KMS-11 (cell line): Measurements from ENCODE around the gene RAB6B.

Source experiments
- H2AFZ ChIP-seq: fragments of 200-600 bp; sonication (generic); 2 replicates; pipeline ENCODE4 v1.6.1; 2016; ENCODE audit warnings: antibody characterized with exemption, mixed run types, low read depth
- H3K27ac ChIP-seq: fragments of 200-600 bp; sonication (generic); 2 replicates; pipeline ENCODE4 v1.6.1; 2016; ENCODE audit warnings: mild to moderate bottlenecking, mixed run types
- H3K27me3 ChIP-seq: fragments of 200-600 bp; sonication (generic); 2 replicates; pipeline ENCODE4 v1.6.1; 2017; ENCODE audit warnings: mild to moderate bottlenecking, low read depth, mixed run types, moderate library complexity; ENCODE audit not compliant: insufficient read depth
- H3K36me3 ChIP-seq: fragments of 200-600 bp; sonication (generic); 2 replicates; pipeline ENCODE4 v1.6.1; 2017; ENCODE audit warnings: mild to moderate bottlenecking, mixed run types; ENCODE audit not compliant: insufficient read depth
- H3K4me1 ChIP-seq: fragments of 200-600 bp; sonication (generic); 2 replicates; pipeline ENCODE4 v1.6.1; 2016; ENCODE audit warnings: mild to moderate bottlenecking, low read depth, mixed run types; ENCODE audit not compliant: poor library complexity, severe bottlenecking
- H3K4me2 ChIP-seq: fragments of 200-600 bp; sonication (generic); 2 replicates; pipeline ENCODE4 v1.7.0; 2016; ENCODE audit warnings: mild to moderate bottlenecking, mixed run types
- H3K4me3 ChIP-seq: fragments of 200-600 bp; sonication (generic); IDR thresholded peaks from 2 replicates; pipeline ENCODE4 v1.6.1; 2017; ENCODE audit warnings: low read depth, low read length, mixed read lengths; ENCODE audit not compliant: insufficient read depth
- H3K79me2 ChIP-seq: fragments of 200-600 bp; sonication (generic); 2 replicates; pipeline ENCODE4 v1.6.1; 2016; ENCODE audit warnings: low read depth, mixed run types; ENCODE audit not compliant: insufficient read depth
- H3K9ac ChIP-seq: fragments of 200-600 bp; sonication (generic); 2 replicates; pipeline ENCODE4 v1.6.1; 2016; ENCODE audit warnings: mild to moderate bottlenecking, mixed run types
- H4K20me1 ChIP-seq: fragments of 200-600 bp; sonication (generic); 2 replicates; pipeline ENCODE4 v1.6.1; 2016; ENCODE audit warnings: mild to moderate bottlenecking, mixed run types; ENCODE audit not compliant: insufficient read depth
- TF ChIP-seq, protein P1 (sequence below): fragments of 200-600 bp; sonication (generic); conservative IDR thresholded peaks from 2 replicates; pipeline ENCODE4 v1.6.1; 2017; ENCODE audit warnings: low read depth, mild to moderate bottlenecking, antibody characterized with exemption, low read length, moderate library complexity, mixed read lengths

Gene RAB6B

DNA sequence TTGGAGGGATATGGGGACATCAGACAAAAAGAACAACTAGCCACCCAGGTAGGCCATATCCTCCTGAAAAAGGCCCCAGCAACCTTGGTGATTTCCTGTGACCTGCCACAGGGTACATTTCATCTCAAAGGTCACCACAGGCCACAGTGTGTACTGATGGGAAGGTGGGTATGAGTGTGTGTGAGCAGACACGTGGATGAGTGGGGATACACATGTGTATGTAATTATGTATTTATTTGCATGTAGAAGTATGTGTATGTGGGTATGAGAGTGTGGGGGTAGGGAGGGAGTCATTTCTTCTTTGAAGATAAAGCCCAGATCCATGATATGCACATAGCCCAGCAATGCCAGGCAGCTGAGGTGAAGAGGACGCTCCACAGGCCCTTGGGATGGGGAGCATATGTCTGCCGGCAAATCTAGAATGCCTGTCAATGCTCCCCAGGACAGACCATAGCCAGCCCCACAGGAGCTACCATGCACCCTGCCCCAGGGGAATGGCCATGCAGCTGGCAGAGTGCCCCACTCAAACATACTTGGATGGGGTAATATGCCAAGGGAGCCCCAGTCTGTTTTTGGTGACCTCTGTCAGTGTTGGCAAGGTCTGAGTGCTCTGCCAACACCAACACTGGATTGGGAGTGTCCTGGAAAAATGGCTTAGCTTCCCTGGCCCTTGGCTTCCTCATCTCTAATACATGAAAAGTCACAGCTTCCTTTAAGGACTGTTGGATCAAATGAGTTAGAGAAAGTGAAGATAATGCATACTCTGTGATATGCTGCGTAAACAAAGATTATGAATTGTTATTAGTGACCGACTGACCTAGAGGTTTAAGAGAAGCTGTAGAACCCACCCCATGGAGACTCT lies 42.4 kb downstream of the RAB6B start:
- Histone ChIP-seq H3K4me2 (no peak overlapping the region), H2AFZ (no peak overlapping the region), H3K27ac (no peak overlapping the region), H3K4me3 (no peak overlapping the region), H3K4me1 (no peaks in the 10 kb centered on the region), H3K27me3 (no peaks in the 10 kb centered on the region), H3K79me2 (no peaks in the 10 kb centered on the region), H3K9ac (no peak overlapping the region), H3K36me3 (no peaks in the 10 kb centered on the region), H4K20me1 (no peaks in the 10 kb centered on the region)
- TF ChIP-seq, protein P1, sequence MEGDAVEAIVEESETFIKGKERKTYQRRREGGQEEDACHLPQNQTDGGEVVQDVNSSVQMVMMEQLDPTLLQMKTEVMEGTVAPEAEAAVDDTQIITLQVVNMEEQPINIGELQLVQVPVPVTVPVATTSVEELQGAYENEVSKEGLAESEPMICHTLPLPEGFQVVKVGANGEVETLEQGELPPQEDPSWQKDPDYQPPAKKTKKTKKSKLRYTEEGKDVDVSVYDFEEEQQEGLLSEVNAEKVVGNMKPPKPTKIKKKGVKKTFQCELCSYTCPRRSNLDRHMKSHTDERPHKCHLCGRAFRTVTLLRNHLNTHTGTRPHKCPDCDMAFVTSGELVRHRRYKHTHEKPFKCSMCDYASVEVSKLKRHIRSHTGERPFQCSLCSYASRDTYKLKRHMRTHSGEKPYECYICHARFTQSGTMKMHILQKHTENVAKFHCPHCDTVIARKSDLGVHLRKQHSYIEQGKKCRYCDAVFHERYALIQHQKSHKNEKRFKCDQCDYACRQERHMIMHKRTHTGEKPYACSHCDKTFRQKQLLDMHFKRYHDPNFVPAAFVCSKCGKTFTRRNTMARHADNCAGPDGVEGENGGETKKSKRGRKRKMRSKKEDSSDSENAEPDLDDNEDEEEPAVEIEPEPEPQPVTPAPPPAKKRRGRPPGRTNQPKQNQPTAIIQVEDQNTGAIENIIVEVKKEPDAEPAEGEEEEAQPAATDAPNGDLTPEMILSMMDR = no peak

DNA sequence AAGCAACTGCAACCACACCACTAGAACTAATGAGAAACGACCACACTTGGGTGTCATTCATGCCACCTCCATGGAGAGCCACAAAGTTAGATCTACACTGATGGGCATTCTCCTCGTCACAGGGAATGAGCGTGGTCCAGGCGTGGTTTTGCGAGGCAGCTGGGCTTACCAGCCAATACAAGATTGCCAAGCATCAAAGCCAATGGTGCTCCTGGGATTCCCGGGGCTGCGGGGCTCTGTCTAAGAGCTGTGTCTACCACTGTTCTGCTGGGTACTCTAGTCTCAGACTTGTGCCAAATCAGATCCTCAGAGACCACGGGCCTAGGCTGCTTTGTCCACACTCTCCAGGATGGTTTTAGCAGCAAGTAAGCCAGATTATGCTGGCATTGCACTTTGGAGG lies 43.8 kb downstream of the RAB6B start:
- Histone ChIP-seq H3K4me2 (no peak overlapping the region), H3K9ac (no peak overlapping the region), H3K79me2 (no peaks in the 10 kb centered on the region), H2AFZ (no peak overlapping the region), H4K20me1 (no peaks in the 10 kb centered on the region), H3K27ac (no peak overlapping the region), H3K27me3 (no peaks in the 10 kb centered on the region), H3K4me1 (no peaks in the 10 kb centered on the region), H3K4me3 (no peak overlapping the region), H3K36me3 (no peaks in the 10 kb centered on the region)
- TF ChIP-seq, protein P1 = no peak

DNA sequence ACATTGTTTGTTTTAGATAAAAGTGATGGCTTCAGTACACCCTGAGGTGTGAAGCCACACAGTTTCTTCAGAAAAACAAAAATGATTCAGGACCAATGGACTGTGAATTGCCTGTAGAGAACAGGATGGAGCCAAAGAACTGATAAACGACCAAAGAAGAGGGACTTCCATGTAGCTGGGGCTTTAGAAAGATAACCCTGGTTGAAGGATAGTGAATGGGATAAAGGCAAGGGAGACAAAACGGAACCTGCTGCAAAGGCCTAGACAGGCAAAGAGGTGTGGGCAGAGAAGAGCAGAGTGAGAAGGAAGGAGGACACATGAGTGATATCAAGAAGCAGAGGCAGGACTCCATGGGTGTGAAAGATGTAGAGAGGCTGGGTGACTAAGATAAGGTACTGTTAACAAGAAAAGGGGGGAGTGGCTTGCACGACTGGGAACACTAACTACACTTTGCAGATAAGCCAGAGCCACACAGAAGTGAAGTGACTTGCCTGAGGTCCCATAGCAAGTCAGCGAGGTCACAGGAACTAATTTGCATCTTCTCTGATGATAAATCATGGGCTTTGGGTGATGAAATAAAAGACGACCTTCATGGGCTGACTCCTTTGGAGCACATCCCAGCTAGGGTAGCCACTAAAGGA lies 44.3 kb downstream of the RAB6B start:
- H3K79me2 ChIP-seq = no peaks in the 10 kb centered on the region
- TF ChIP-seq, protein P1 = no peak
- H3K27me3 ChIP-seq = no peaks in the 10 kb centered on the region
- no peaks in the 10 kb centered on the region for H3K4me1 ChIP-seq
- no peaks in the 10 kb centered on the region for H3K36me3 ChIP-seq
- H3K27ac ChIP-seq = no peak overlapping the region
- H4K20me1 ChIP-seq = no peaks in the 10 kb centered on the region
- no peak overlapping the region for H3K4me3 ChIP-seq
- H3K4me2 ChIP-seq = no peak overlapping the region
- no peak overlapping the region for H2AFZ ChIP-seq
- H3K9ac ChIP-seq = no peak overlapping the region

DNA sequence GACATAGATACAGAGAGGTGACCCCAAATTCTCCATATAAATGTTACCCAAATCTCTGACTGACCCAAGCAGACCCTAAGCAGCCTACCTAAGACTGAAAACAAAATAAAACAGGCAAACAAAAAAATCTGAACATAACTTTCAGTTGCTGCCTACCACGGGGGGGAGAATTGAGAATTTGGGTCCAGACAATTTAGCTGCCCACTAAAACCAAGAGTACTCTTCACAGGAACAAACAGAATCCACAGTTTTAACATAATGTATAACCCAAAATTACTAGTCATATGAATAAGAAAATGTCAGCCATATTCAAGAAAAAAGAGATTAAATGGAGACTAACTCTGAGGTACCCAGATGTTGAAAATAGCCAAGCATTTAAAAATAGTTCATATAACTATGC lies 45.6 kb downstream of the RAB6B start:
- no peaks in the 10 kb centered on the region for H4K20me1 ChIP-seq
- H3K27ac ChIP-seq = no peak overlapping the region
- TF ChIP-seq, protein P1 = no peak
- H3K4me1 ChIP-seq = no peaks in the 10 kb centered on the region
- no peak overlapping the region for H2AFZ ChIP-seq
- no peak overlapping the region for H3K4me3 ChIP-seq
- H3K4me2 ChIP-seq = no peak overlapping the region
- H3K36me3 ChIP-seq = no peaks in the 10 kb centered on the region
- no peaks in the 10 kb centered on the region for H3K27me3 ChIP-seq
- no peaks in the 10 kb centered on the region for H3K79me2 ChIP-seq
- no peak overlapping the region for H3K9ac ChIP-seq
